Breast epithelium (tissue), 4 donors: ENCODE data around the gene MMAA. TPM values are rescaled to one million over a fixed set of nuclear protein-coding genes. Genes with fewer than 3 reads are reported as not detected.

Experiments used
- DNase-seq, 2 donors: peaks; one replicate each; pipeline ENCODE4 v3.0.0-alpha.2; 2019; ENCODE audit warnings: low spot score in 2 of 2
- H3K27ac ChIP-seq, 2 donors: fragments of 200-600 bp; sonication (generic) in 1 of 2; one replicate each; pipeline ENCODE4 v1.5.1; 2016 to 2019; ENCODE audit warnings: mild to moderate bottlenecking in 1 of 2
- H3K27me3 ChIP-seq, 2 donors: fragments of 200-600 bp; sonication (generic) in 1 of 2; one replicate each; pipeline versions ENCODE4 v1.5.1 to v1.6.0; 2017 to 2019; ENCODE audit warnings: control low read depth in 1 of 2, mild to moderate bottlenecking in 1 of 2
- H3K36me3 ChIP-seq: fragments of 200-600 bp; one replicate; pipeline ENCODE4 v1.5.1; 2019
- H3K4me1 ChIP-seq, 2 donors: fragments of 200-600 bp; sonication (generic); one replicate each; pipeline ENCODE4 v1.5.1; 2016 to 2019; ENCODE audit warnings: control low read depth in 1 of 2
- H3K4me3 ChIP-seq, 3 donors: fragments of 200-600 bp; sonication (generic); 1 replicate in 2 of 3; 2 replicates in 1 of 3; pipeline ENCODE4 v1.5.1; 2016 to 2019; ENCODE audit warnings: mild to moderate bottlenecking in 3 of 3, moderate library complexity in 2 of 3
- H3K9me3 ChIP-seq, 2 donors: fragments of 200-600 bp; sonication (generic) in 1 of 2; one replicate each; pipeline ENCODE4 v1.5.1; 2016 to 2019; ENCODE audit warnings: control low read depth in 1 of 2
- CTCF ChIP-seq, 3 donors: fragments of 450-650 bp; IDR thresholded peaks; one replicate each; pipeline ENCODE4 v1.5.1; 2016 to 2017; ENCODE audit warnings: antibody characterized with exemption in 3 of 3, mild to moderate bottlenecking in 3 of 3, moderate library complexity in 3 of 3
- POLR2A ChIP-seq: fragments of 450-650 bp; IDR thresholded peaks from one replicate; pipeline ENCODE4 v1.6.1; 2016; ENCODE audit warnings: antibody characterized with exemption, mild to moderate bottlenecking, moderate library complexity
- POLR2AphosphoS5 ChIP-seq, 3 donors: sonication (generic); formaldehyde crosslinking; IDR thresholded peaks; one replicate each; pipeline ENCODE4 v1.6.1; 2017; ENCODE audit warnings: antibody characterized with exemption in 3 of 3
- intact Hi-C: fragments of 100-400 bp; cut with DNase I; formaldehyde crosslinking; loops from one replicate; pipeline ENCODE4 v1.15.1; 2023; ENCODE audit warnings: low total_unique reads
- total RNA-seq, 3 donors: library from RNA; depleted of rRNA; stranded (reverse); fragments of >200 nt; gene quantifications; one replicate each; pipeline ENCODE4 v1.1.0, GENCODE V29; 2016

Gene MMAA
- total RNA-seq, 3 donors from 2014 or later, result 4.2 to 5.7 (median 5.6) TPM

GRCh38 chr4:145663194-145663593, 44.0 kb downstream of the MMAA start:
- H3K9me3 ChIP-seq, result no peaks in the 10 kb centered on the region
- no peaks in the 10 kb centered on the region for H3K4me1 ChIP-seq
- no peak for DNase-seq
- intact Hi-C loops, result no loop called here
- TF ChIP-seq POLR2AphosphoS5 (IDR thresholded peaks at IDR 0.05), result no peak
- no peaks in the 10 kb centered on the region for H3K36me3 ChIP-seq
- H3K27me3 ChIP-seq, result no peaks in the 10 kb centered on the region
- H3K27ac ChIP-seq, result no peak overlapping the region
- H3K4me3 ChIP-seq, result no peak overlapping the region

- no peak for DNase-seq
- H3K9me3 ChIP-seq, result no peaks in the 10 kb centered on the region
- H3K27ac ChIP-seq, result no peak overlapping the region
- H3K27me3 ChIP-seq, result no peaks in the 10 kb centered on the region
- H3K4me1 ChIP-seq, result no peaks in the 10 kb centered on the region
- no peaks in the 10 kb centered on the region for H3K36me3 ChIP-seq
- intact Hi-C loops, result no loop called here
- no peak overlapping the region for H3K4me3 ChIP-seq
- TF ChIP-seq POLR2AphosphoS5 (IDR thresholded peaks at IDR 0.05), result no peak
- no peak for TF ChIP-seq CTCF (IDR thresholded peaks at IDR 0.05)
- TF ChIP-seq POLR2A, result no peak
These were observed 46.6 kb downstream of the MMAA start for GRCh38 chr4:145665773-145666172.

GRCh38 chr4:145670422-145670821, 51.2 kb downstream of the MMAA start:
- Histone ChIP-seq H3K4me1 (no peaks in the 10 kb centered on the region), H3K27me3 (no peaks in the 10 kb centered on the region), H3K36me3 (no peaks in the 10 kb centered on the region), H3K27ac (no peak overlapping the region), H3K9me3 (no peaks in the 10 kb centered on the region), H3K4me3 (no peak overlapping the region)
- TF ChIP-seq POLR2AphosphoS5 (IDR thresholded peaks at IDR 0.05), result no peak
- TF ChIP-seq POLR2A, result no peak
- TF ChIP-seq CTCF (IDR thresholded peaks at IDR 0.05), result no peak
- no peak for DNase-seq
- intact Hi-C loops, result no loop called here

GRCh38 chr4:145679520-145679919, 60.3 kb downstream of the MMAA start:
- DNase-seq, result peak in 1 of 2 donors; percentile 26
- Histone ChIP-seq H3K4me1 (no peaks in the 10 kb centered on the region), H3K9me3 (peaks cover 0 to 5% of the 10 kb centered on the region in 2 donors), H3K27ac (peak overlapping the region; percentile 60 to 78), H3K4me3 (no peak overlapping the region), H3K27me3 (no peaks in the 10 kb centered on the region), H3K36me3 (no peaks in the 10 kb centered on the region)
- no peak for TF ChIP-seq POLR2AphosphoS5 (IDR thresholded peaks at IDR 0.05)
- TF ChIP-seq CTCF (IDR thresholded peaks at IDR 0.05), result no peak
- no peak for TF ChIP-seq POLR2A
- intact Hi-C loops, result no loop called here

GRCh38 chr4:145679991-145680455, 60.8 kb downstream of the MMAA start, which contains the start of gene C4orf51:
Gene C4orf51 (plus strand): TSS chr4:145680146. CDS start chr4:145680204, 58 bp downstream.
- Histone ChIP-seq H3K4me1 (no peaks in the 10 kb centered on the region), H3K9me3 (peaks cover 0 to 5% of the 10 kb centered on the region in 2 donors), H3K36me3 (no peaks in the 10 kb centered on the region), H3K4me3 (peak within 1 kb of the TSS in 1 of 3 donors; percentile 6), H3K27ac (peak within 1 kb of the TSS; percentile 60 to 78), H3K27me3 (no peaks in the 10 kb centered on the region)
- TF ChIP-seq CTCF (IDR thresholded peaks at IDR 0.05) (no peak), POLR2AphosphoS5 (IDR thresholded peaks at IDR 0.05) (peak in 1 of 3 donors; percentile 31)
- intact Hi-C loops, result no loop called here
- DNase-seq, result no peak

GRCh38 chr4:145680902-145681301, 61.7 kb downstream of the MMAA start:
- peak overlapping the region in 1 of 2 donors; percentile 78 for H3K27ac ChIP-seq
- no peak for TF ChIP-seq CTCF (IDR thresholded peaks at IDR 0.05)
- TF ChIP-seq POLR2A, result no peak
- TF ChIP-seq POLR2AphosphoS5 (IDR thresholded peaks at IDR 0.05), result no peak
- H3K9me3 ChIP-seq, result peaks cover 0 to 5% of the 10 kb centered on the region in 2 donors
- no peaks in the 10 kb centered on the region for H3K4me1 ChIP-seq
- intact Hi-C loops, result no loop called here
- H3K36me3 ChIP-seq, result no peaks in the 10 kb centered on the region
- no peak for DNase-seq
- no peak overlapping the region for H3K4me3 ChIP-seq
- H3K27me3 ChIP-seq, result no peaks in the 10 kb centered on the region
